ENCODE data around the gene PRDM2.

The PRDM2 gene

DNA sequence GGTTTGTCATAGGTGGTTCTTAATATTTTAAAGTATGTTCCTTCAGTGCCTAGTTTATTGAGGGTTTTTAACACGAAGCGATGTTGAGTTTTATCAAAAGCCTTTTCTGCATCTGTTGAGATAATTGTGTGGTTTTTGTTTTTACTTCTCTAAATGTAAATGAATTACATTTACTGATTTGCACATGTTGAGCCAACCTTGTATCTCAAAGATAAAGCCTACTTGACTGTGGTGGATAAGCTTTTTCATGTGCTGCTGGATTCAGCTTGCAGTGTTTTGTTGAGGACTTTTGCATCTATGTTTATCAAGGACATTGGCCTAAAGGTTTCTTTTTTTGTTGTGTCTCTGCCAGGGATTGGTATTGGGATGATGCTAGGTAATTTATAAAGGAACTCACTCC, 142.5 kb downstream of the PRDM2 start:
- H3K79me2 ChIP-seq (ENCODE audit: low read length), result no peaks in the 10 kb centered on the region
- H3K9me2 ChIP-seq (replicated peaks; ENCODE audit: insufficient read depth, low read length), result no peaks in the 10 kb centered on the region
- no peaks in the 10 kb centered on the region for H3K27me3 ChIP-seq (replicated peaks; ENCODE audit: insufficient read depth, low read length)
- TF ChIP-seq CTCF (IDR thresholded peaks at IDR 0.05; ENCODE audit: low read length) (no peak), EZH2phosphoT487 (IDR thresholded peaks at IDR 0.05; ENCODE audit: low read length) (no peak), EZH2 (optimal IDR thresholded peaks at IDR 0.05; ENCODE audit: low read depth, low read length) (no peak)
- no peaks in the 10 kb centered on the region for H3K9me3 ChIP-seq (replicated peaks; ENCODE audit: insufficient read depth, low read length)
- no peak overlapping the region for H3K4me2 ChIP-seq (ENCODE audit: low read depth, low read length)
- H3K9ac ChIP-seq (ENCODE audit: low read length), result no peak overlapping the region
- H4K20me1 ChIP-seq (ENCODE audit: insufficient read depth, low read length), result no peaks in the 10 kb centered on the region
- H3K4me1 ChIP-seq (ENCODE audit: low read length), result no peaks in the 10 kb centered on the region
- no peak for DNase-seq
- H3K4me3 ChIP-seq (ENCODE audit: low read length), result no peak overlapping the region
- no peaks in the 10 kb centered on the region for H3K36me3 ChIP-seq (replicated peaks; ENCODE audit: insufficient read depth, low read length)
- H3F3A ChIP-seq (ENCODE audit: insufficient read depth, low read length), result no peaks in the 10 kb centered on the region
- no peak overlapping the region for H3K27ac ChIP-seq (ENCODE audit: low read length)
- H2AFZ ChIP-seq (ENCODE audit: low read length), result no peak overlapping the region

DNA sequence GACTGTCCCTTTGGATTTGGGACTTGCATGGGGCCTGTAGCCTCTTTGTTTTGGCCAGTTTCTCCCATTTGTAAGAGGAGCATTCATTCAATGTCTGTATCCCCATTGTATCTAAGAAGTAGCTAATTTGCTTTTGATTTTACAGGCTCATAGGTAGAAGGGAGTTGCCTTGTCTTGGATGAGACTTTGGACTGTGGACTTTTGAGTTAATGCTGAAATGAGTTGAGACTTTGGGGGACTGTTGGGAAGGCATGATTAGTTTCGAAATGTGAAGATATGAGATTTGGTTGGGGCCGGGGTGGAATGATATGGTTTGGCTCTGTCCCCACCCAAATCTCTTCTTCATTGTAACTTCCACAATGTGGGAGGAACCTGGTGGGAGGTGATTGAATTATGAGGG, 151.7 kb downstream of the PRDM2 start:
- H2AFZ ChIP-seq (ENCODE audit: low read length), result no peak overlapping the region
- no peak overlapping the region for H3K4me3 ChIP-seq (ENCODE audit: low read length)
- H3K9me2 ChIP-seq (replicated peaks; ENCODE audit: insufficient read depth, low read length), result no peaks in the 10 kb centered on the region
- H3K27ac ChIP-seq (ENCODE audit: low read length), result no peak overlapping the region
- no peak overlapping the region for H3K4me2 ChIP-seq (ENCODE audit: low read depth, low read length)
- H3K4me1 ChIP-seq (ENCODE audit: low read length), result no peaks in the 10 kb centered on the region
- H3K9ac ChIP-seq (ENCODE audit: low read length), result no peak overlapping the region
- H4K20me1 ChIP-seq (ENCODE audit: insufficient read depth, low read length), result no peaks in the 10 kb centered on the region
- TF ChIP-seq CTCF (IDR thresholded peaks at IDR 0.05; ENCODE audit: low read length) (no peak), EZH2phosphoT487 (IDR thresholded peaks at IDR 0.05; ENCODE audit: low read length) (no peak), EZH2 (optimal IDR thresholded peaks at IDR 0.05; ENCODE audit: low read depth, low read length) (no peak)
- H3K79me2 ChIP-seq (ENCODE audit: low read length), result no peaks in the 10 kb centered on the region
- H3K36me3 ChIP-seq (replicated peaks; ENCODE audit: insufficient read depth, low read length), result no peaks in the 10 kb centered on the region
- no peaks in the 10 kb centered on the region for H3K27me3 ChIP-seq (replicated peaks; ENCODE audit: insufficient read depth, low read length)
- no peak for DNase-seq
- no peaks in the 10 kb centered on the region for H3K9me3 ChIP-seq (replicated peaks; ENCODE audit: insufficient read depth, low read length)
- no peaks in the 10 kb centered on the region for H3F3A ChIP-seq (ENCODE audit: insufficient read depth, low read length)

DNA sequence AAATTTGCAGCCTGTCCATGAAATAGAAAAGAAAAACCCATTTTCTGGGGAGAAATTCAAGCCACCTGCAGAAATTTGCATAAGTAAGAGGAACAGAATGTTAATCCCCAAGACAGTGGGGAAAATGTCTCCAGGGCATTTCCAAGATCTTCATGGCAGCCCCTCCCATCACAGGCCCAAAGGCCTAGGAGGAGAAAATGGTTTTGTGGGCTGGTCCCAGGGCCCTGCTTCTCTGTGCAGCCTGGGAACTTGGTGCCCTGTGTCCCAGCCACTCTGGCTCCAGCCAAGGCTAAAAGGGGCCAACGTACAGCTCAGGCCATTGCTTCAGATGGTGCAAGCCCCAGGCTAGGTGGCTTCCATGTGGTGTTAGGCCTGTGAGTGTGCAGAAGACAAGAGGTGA, 155.6 kb downstream of the PRDM2 start:
- H3K4me3 ChIP-seq (ENCODE audit: low read length), result no peak overlapping the region
- no peak overlapping the region for H3K27ac ChIP-seq (ENCODE audit: low read length)
- no peaks in the 10 kb centered on the region for H3K36me3 ChIP-seq (replicated peaks; ENCODE audit: insufficient read depth, low read length)
- H3F3A ChIP-seq (ENCODE audit: insufficient read depth, low read length), result no peaks in the 10 kb centered on the region
- H3K79me2 ChIP-seq (ENCODE audit: low read length), result no peaks in the 10 kb centered on the region
- no peaks in the 10 kb centered on the region for H4K20me1 ChIP-seq (ENCODE audit: insufficient read depth, low read length)
- no peaks in the 10 kb centered on the region for H3K9me2 ChIP-seq (replicated peaks; ENCODE audit: insufficient read depth, low read length)
- H3K4me1 ChIP-seq (ENCODE audit: low read length), result no peaks in the 10 kb centered on the region
- no peak overlapping the region for H3K9ac ChIP-seq (ENCODE audit: low read length)
- H3K9me3 ChIP-seq (replicated peaks; ENCODE audit: insufficient read depth, low read length), result no peaks in the 10 kb centered on the region
- no peak for DNase-seq
- no peak overlapping the region for H3K4me2 ChIP-seq (ENCODE audit: low read depth, low read length)
- no peak for TF ChIP-seq CTCF (IDR thresholded peaks at IDR 0.05; ENCODE audit: low read length)
- no peak for TF ChIP-seq EZH2 (optimal IDR thresholded peaks at IDR 0.05; ENCODE audit: low read depth, low read length)
- no peak for TF ChIP-seq EZH2phosphoT487 (IDR thresholded peaks at IDR 0.05; ENCODE audit: low read length)
- no peak overlapping the region for H2AFZ ChIP-seq (ENCODE audit: low read length)
- no peaks in the 10 kb centered on the region for H3K27me3 ChIP-seq (replicated peaks; ENCODE audit: insufficient read depth, low read length)
